Measurements from ENCODE around the gene BFSP2. TPM values are rescaled to one million over a fixed set of nuclear protein-coding genes. Genes with fewer than 3 reads are reported as not detected.

Gene BFSP2
- total and polyA plus RNA-seq, 2 of the 4 experiments (the other 2 are of a cell fraction): not detected

- TF ChIP-seq MXI1 (IDR thresholded peaks at IDR 0.05; ENCODE audit: borderline replicate concordance, low read depth, low read length): no peak
Observed at GRCh38 chr3:133410191-133410892, 10.5 kb downstream of the BFSP2 start (continued).

- Histone ChIP-seq H3K23ac (ENCODE audit: low read depth, low read length) (peak overlapping the region; percentile 70), H3K27ac (ENCODE audit: insufficient read depth, low read length) (peak overlapping the region; percentile 97), H4K20me1 (ENCODE audit: insufficient read depth, low read length) (no peaks in the 10 kb centered on the region), H4K5ac (ENCODE audit: low read depth, low read length) (peak overlapping the region; percentile 96), H3K4me1 (ENCODE audit: control insufficient read depth, insufficient read depth, low read length) (peaks cover 21% of the 10 kb centered on the region), H2BK20ac (ENCODE audit: low read depth, low read length) (peak overlapping the region; percentile 90), H2AFZ (replicated peaks; ENCODE audit: low read length, poor library complexity) (peak overlapping the region; percentile 91), H3K9me1 (ENCODE audit: insufficient read depth, low read length) (peaks cover 9% of the 10 kb centered on the region; the same call in 1 of the 2 replicates), H2BK5ac (ENCODE audit: low read depth, low read length, poor library complexity, severe bottlenecking) (peak overlapping the region; percentile 90), H3K9ac (ENCODE audit: low read depth, low read length) (peak overlapping the region; percentile 91), H3K4me3 (ENCODE audit: insufficient read depth, low read depth, low read length) (peak overlapping the region; percentile 39), H3K36me3 (ENCODE audit: control insufficient read depth, insufficient read depth, low read length) (no peaks in the 10 kb centered on the region), H2BK120ac (ENCODE audit: low read depth, low read length) (peak overlapping the region; percentile 96), H2AK9ac (replicated peaks; ENCODE audit: low read depth, low read length, poor library complexity) (peak overlapping the region; percentile 83), H3K4ac (ENCODE audit: low read depth, low read length) (peak overlapping the region; percentile 95), H3K27me3 (ENCODE audit: control insufficient read depth, insufficient read depth, low read length) (no peaks in the 10 kb centered on the region), H3K79me1 (ENCODE audit: low read depth in 1 of 2, low read length in 2 of 2) (peaks cover 3 to 23% of the 10 kb centered on the region in 2 experiments; a peak in 2 of 4 replicates), H3K56ac (ENCODE audit: extremely low read depth, insufficient read depth, low read length) (peak overlapping the region; percentile 97), H3K9me3 (ENCODE audit: control insufficient read depth, insufficient read depth, low read length) (no peaks in the 10 kb centered on the region), H2BK15ac (ENCODE audit: low read depth, low read length) (peak overlapping the region; percentile 83; the same call in 2 of the 3 replicates), H4K91ac (ENCODE audit: insufficient read depth, low read depth, low read length) (peak overlapping the region; percentile 95), H4K8ac (ENCODE audit: low read depth in 2 of 2, low read length in 2 of 2) (peak overlapping the region; percentile 89 to 94), H3K14ac (replicated peaks; ENCODE audit: low read depth, low read length) (peak overlapping the region; percentile 89), H2AK5ac (ENCODE audit: low read depth, low read length) (peak overlapping the region; percentile 33; the same call in 1 of the 2 replicates), H3K18ac (ENCODE audit: low read depth, low read length) (peak overlapping the region; percentile 98), H3K4me2 (ENCODE audit: low read depth, low read length) (peak overlapping the region; percentile 77)
- ATAC-seq (ENCODE audit: low read depth): peak; percentile 57
- in situ Hi-C loops (cut with MboI; ENCODE audit: low sequenced_read_pairs) (no loop called here), dilution Hi-C loops (cut with HindIII; ENCODE audit: low sequenced_read_pairs, unreplicated experiment) (no loop called here), intact Hi-C loops (cut with micrococcal nuclease) (no loop called here)
- ChIA-PET POLR2A (ENCODE audit: unreplicated experiment) (interaction anchor here (0.6 kb wide), 1 partner anchor 10 kb away, joined by 6 read pairs; no protein-coding TSS in a partner anchor), CTCF (interaction anchor here (0.6 to 2.0 kb wide), 5 partner anchors 10 to 1079 kb away, joined by 3 to 7 read pairs (median 4); no protein-coding TSS in a partner anchor)
- TSS peak; percentile 46 for BruUV-seq (replicated peaks)
- DNase-seq: peak; percentile 85
- 20% methylated on average over 4 of the region's 26 CpGs; no CpG with 5 or more reads in 1 of the 2 experiments for WGBS, 2 experiments (ENCODE audit: extremely low coverage in 2 of 2, insufficient read length in 1 of 2)
- TF ChIP-seq RCOR1 (IDR thresholded peaks at IDR 0.05; ENCODE audit: insufficient replicate concordance, low read length) (no peak), MAZ (IDR thresholded peaks at IDR 0.05; ENCODE audit: borderline replicate concordance, low read depth, low read length) (no peak), MAFK (IDR thresholded peaks at IDR 0.05; ENCODE audit: low read depth, low read length) (peak; percentile 54), POLR2A (IDR thresholded peaks at IDR 0.05; ENCODE audit: low read depth, low read length) (peak; percentile 89; the same call in 1 of the 2 replicates), BHLHE40 (IDR thresholded peaks at IDR 0.05; ENCODE audit: low read depth, low read length) (no peak), CEBPB (IDR thresholded peaks at IDR 0.05; ENCODE audit: low read depth, low read length) (0 out of 2 replicates have a peak, but pooled peaks have one; percentile 13), USF2 (IDR thresholded peaks at IDR 0.05; ENCODE audit: low read depth, low read length) (no peak), RFX5 (IDR thresholded peaks at IDR 0.05; ENCODE audit: low read depth, low read length) (no peak), CTCF (conservative IDR thresholded peaks at IDR 0.05; ENCODE audit: low read depth, low read length) (no peak), MXI1 (IDR thresholded peaks at IDR 0.05; ENCODE audit: borderline replicate concordance, low read depth, low read length) (0 out of 2 replicates have a peak, but pooled peaks have one; percentile 9)
Observed at GRCh38 chr3:133412183-133413132, 12.6 kb downstream of the BFSP2 start.
